Natural killer cell (primary cell): ENCODE data around the gene NCK2. TPM values are rescaled to one million over a fixed set of nuclear protein-coding genes. Genes with fewer than 3 reads are reported as not detected.
"Not testable (repeated sequence)": the region's sequence is repeated elsewhere in the genome, so short reads cannot be mapped to it uniquely, and the experiment has no call there.

Experiments
- ATAC-seq, 3 donors: fragments of 150-1000 bp in 2 of 3; fragments of 200-7000 bp in 1 of 3; cut with Tn5 transposase; 1 replicate in 1 of 3; 2 replicates in 2 of 3; pipeline ENCODE4 v1.10.0; 2021; ENCODE audit warnings: mild to moderate bottlenecking in 2 of 3, moderate library complexity in 2 of 3
- DNase-seq, 2 donors: peaks; one replicate each; pipeline versions ENCODE4 v3.0.0 to v3.0.0-alpha.2; 2013 to 2021; ENCODE audit warnings: mixed read lengths in 1 of 2
- H3K27ac ChIP-seq: one replicate; pipeline ENCODE4 v1.5.1; 2013; ENCODE audit warnings: mild to moderate bottlenecking, low read length
- H3K27me3 ChIP-seq: one replicate; pipeline ENCODE4 v1.6.1; 2013; ENCODE audit warnings: low read length; ENCODE audit not compliant: control insufficient read depth, insufficient read depth
- H3K36me3 ChIP-seq: one replicate; pipeline ENCODE4 v1.6.1; 2013; ENCODE audit warnings: low read length; ENCODE audit not compliant: control insufficient read depth, insufficient read depth
- H3K4me1 ChIP-seq: one replicate; pipeline ENCODE4 v1.6.1; 2013; ENCODE audit warnings: low read length; ENCODE audit not compliant: control insufficient read depth, insufficient read depth
- H3K4me3 ChIP-seq: one replicate; pipeline ENCODE4 v1.5.1; 2013; ENCODE audit warnings: low read length
- H3K9me3 ChIP-seq: one replicate; pipeline ENCODE4 v1.6.1; 2013; ENCODE audit warnings: low read length; ENCODE audit not compliant: control insufficient read depth, insufficient read depth
- H3K27ac Mint-ChIP-seq, 2 donors: one replicate each; pipeline ENCODE4 v1.8.0; 2022; ENCODE audit warnings: mild to moderate bottlenecking in 2 of 2, mixed read lengths in 2 of 2, moderate library complexity in 1 of 2
- H3K27me3 Mint-ChIP-seq, 2 donors: one replicate each; pipeline ENCODE4 v1.8.0; 2022; ENCODE audit warnings: low read depth in 2 of 2, mixed read lengths in 2 of 2
- H3K36me3 Mint-ChIP-seq: one replicate; pipeline ENCODE4 v1.8.0; 2022; ENCODE audit warnings: mixed read lengths
- H3K4me1 Mint-ChIP-seq, 2 donors: one replicate each; pipeline ENCODE4 v1.8.0; 2022; ENCODE audit warnings: mixed read lengths in 2 of 2
- H3K4me3 Mint-ChIP-seq: one replicate; pipeline ENCODE4 v1.8.0; 2022; ENCODE audit warnings: mild to moderate bottlenecking, moderate library complexity, mixed read lengths
- H3K9me3 Mint-ChIP-seq, 2 donors: one replicate each; pipeline ENCODE4 v1.8.0; 2022; ENCODE audit warnings: mixed read lengths in 2 of 2
- CTCF ChIP-seq: fragments of 200-600 bp; IDR thresholded peaks from one replicate; pipeline ENCODE4 v1.8.0; 2022; ENCODE audit warnings: antibody characterized with exemption
- WGBS: methylation state at CpG from one replicate; pipeline ENCODE4 v1.1.7; 2013; ENCODE audit warnings: missing lambda C conversion rate; ENCODE audit not compliant: insufficient coverage; 5-methylcytosine and 5-hydroxymethylcytosine counted together
- intact Hi-C: fragments of 100-400 bp; cut with micrococcal nuclease; formaldehyde crosslinking; loops from one replicate; pipeline ENCODE4 v1.14.2; 2022
- total RNA-seq, 4 donors: library from RNA; stranded (reverse); fragments of 120-200 nt in 1 of 4; gene quantifications; one replicate each; pipeline versions ENCODE4 v1.2.3 to v1.2.4, GENCODE V29; 2013 to 2022

NCK2 gene
- total RNA-seq, 3 donors from 2014 or later (not counting 1 experiment from before 2014, with no cell fraction given) = 34.1 to 50.8 (median 43.0) TPM

GRCh38 chr2:105896765-105897163 lies 152.1 kb downstream of the NCK2 start:
- no peak overlapping the region for H3K4me3 Mint-ChIP-seq
- peak overlapping the region in 1 of 2 donors; percentile 13 for H3K27ac Mint-ChIP-seq
- 98% methylated on average over 4 of the region's 4 CpGs for WGBS
- Histone ChIP-seq H3K9me3 (no peaks in the 10 kb centered on the region), H3K36me3 (peaks cover 24% of the 10 kb centered on the region), H3K27me3 (no peaks in the 10 kb centered on the region), H3K27ac (no peak overlapping the region), H3K4me3 (no peak overlapping the region), H3K4me1 (peaks cover 5% of the 10 kb centered on the region)
- no peaks in the 10 kb centered on the region for H3K27me3 Mint-ChIP-seq
- ATAC-seq (no peak), DNase-seq (no peak)
- peaks cover 23% of the 10 kb centered on the region for H3K36me3 Mint-ChIP-seq
- peaks cover 0 to 3% of the 10 kb centered on the region in 2 donors for H3K9me3 Mint-ChIP-seq
- intact Hi-C loops = no loop called here
- TF ChIP-seq CTCF = no peak
- H3K4me1 Mint-ChIP-seq = no peaks in the 10 kb centered on the region

GRCh38 chr2:105897694-105898093 lies 153.0 kb downstream of the NCK2 start:
- 93% methylated on average over 1 of the region's 1 CpG for WGBS
- H3K27ac Mint-ChIP-seq, ATAC-seq, H3K9me3 ChIP-seq, H3K4me1 Mint-ChIP-seq, H3K4me3 ChIP-seq, H3K27me3 Mint-ChIP-seq, H3K4me3 Mint-ChIP-seq, H3K9me3 Mint-ChIP-seq, H3K4me1 ChIP-seq, H3K27ac ChIP-seq, intact Hi-C loops, DNase-seq, H3K27me3 ChIP-seq: not testable (repeated sequence)
- H3K36me3 ChIP-seq = peaks cover 24% of the 10 kb centered on the region
- H3K36me3 Mint-ChIP-seq = peaks cover 23% of the 10 kb centered on the region

- no peaks in the 10 kb centered on the region for H3K27me3 ChIP-seq
- Mint-ChIP-seq H3K4me3 (no peak overlapping the region), H3K27me3 (no peaks in the 10 kb centered on the region), H3K36me3 (peaks cover 18% of the 10 kb centered on the region), H3K27ac (no peak overlapping the region), H3K9me3 (peaks cover 0 to under 1% of the 10 kb centered on the region in 2 donors), H3K4me1 (peaks cover 0 to 4% of the 10 kb centered on the region in 2 donors)
- ATAC-seq (no peak), DNase-seq (no peak)
- H3K27ac ChIP-seq = no peak overlapping the region
- no peaks in the 10 kb centered on the region for H3K9me3 ChIP-seq
- TF ChIP-seq CTCF = no peak
- H3K36me3 ChIP-seq = no peaks in the 10 kb centered on the region
- no peaks in the 10 kb centered on the region for H3K4me1 ChIP-seq
- intact Hi-C loops = no loop called here
- 97% methylated on average over 7 of the region's 7 CpGs for WGBS
- H3K4me3 ChIP-seq = no peak overlapping the region
Observed at GRCh38 chr2:105903051-105903674, 158.5 kb downstream of the NCK2 start.

GRCh38 chr2:105904938-105905337 lies 160.2 kb downstream of the NCK2 start:
- no peak overlapping the region for H3K27ac Mint-ChIP-seq
- intact Hi-C loops = no loop called here

More at GRCh38 chr2:105904938-105905337, 160.2 kb downstream of the NCK2 start:
- 77% methylated on average over 2 of the region's 2 CpGs for WGBS
- Histone ChIP-seq H3K4me1 (no peaks in the 10 kb centered on the region), H3K27ac (no peak overlapping the region), H3K4me3 (no peak overlapping the region), H3K27me3 (no peaks in the 10 kb centered on the region), H3K36me3 (no peaks in the 10 kb centered on the region), H3K9me3 (no peaks in the 10 kb centered on the region)
- no peak for DNase-seq
- Mint-ChIP-seq H3K36me3 (peaks cover 13% of the 10 kb centered on the region), H3K27me3 (peaks cover 0 to 2% of the 10 kb centered on the region in 2 donors), H3K4me3 (no peak overlapping the region), H3K9me3 (no peaks in the 10 kb centered on the region), H3K4me1 (peaks cover 4 to 7% of the 10 kb centered on the region in 2 donors)
- no peak for ATAC-seq
- TF ChIP-seq CTCF = no peak
